Activated CD4-positive, alpha-beta T cell treated with anti-CD3 and anti-CD28 coated beads for 36 hours (primary cell): ENCODE data around the gene SGSM1. TPM values are rescaled to one million over a fixed set of nuclear protein-coding genes. Genes with fewer than 3 reads are reported as not detected.

Experiments
- ATAC-seq: fragments of 200-7000 bp; cut with Tn5 transposase; one replicate; pipeline ENCODE4 v1.10.0; 2021; ENCODE audit warnings: mild to moderate bottlenecking, moderate library complexity
- CTCF ChIA-PET: fragments of 350-600 bp; sonication (Branson Sonifier 250); formaldehyde crosslinking; loops from one replicate; lab custom pipeline; 2021; ENCODE audit warnings: antibody characterized with exemption; lab: Charles Lee
- POLR2A ChIA-PET: fragments of 350-600 bp; sonication (Branson Sonifier 250); formaldehyde crosslinking; loops from one replicate; lab custom pipeline; 2021; ENCODE audit warnings: antibody characterized with exemption, inconsistent platforms; lab: Charles Lee
- DNase-seq: peaks from one replicate; pipeline ENCODE4 v3.0.0-alpha.2; 2020
- H3K27ac Mint-ChIP-seq: one replicate; pipeline ENCODE4 v1.8.0; 2021; ENCODE audit warnings: mixed read lengths
- H3K27me3 Mint-ChIP-seq: one replicate; pipeline ENCODE4 v1.8.0; 2021; ENCODE audit warnings: mixed read lengths
- H3K36me3 Mint-ChIP-seq: one replicate; pipeline ENCODE4 v1.8.0; 2021; ENCODE audit warnings: low read depth, mixed read lengths
- H3K4me1 Mint-ChIP-seq: one replicate; pipeline ENCODE4 v1.8.0; 2021; ENCODE audit warnings: mixed read lengths
- H3K4me3 Mint-ChIP-seq: one replicate; pipeline ENCODE4 v1.8.0; 2021; ENCODE audit warnings: mild to moderate bottlenecking, moderate library complexity, mixed read lengths
- H3K9me3 Mint-ChIP-seq: one replicate; pipeline ENCODE4 v1.8.0; 2021; ENCODE audit warnings: low read depth, mixed read lengths
- intact Hi-C, 2 experiments: fragments of 100-400 bp; cut with DNase I in 1 of 2; cut with micrococcal nuclease in 1 of 2; formaldehyde crosslinking; loops; one replicate each; pipeline versions ENCODE4 v1.14.2 to v1.15.1; 2022 to 2024; cut with DNase I, micrococcal nuclease
- total RNA-seq, 2 experiments: library from RNA; stranded (reverse); gene quantifications; one replicate each; pipeline ENCODE4 v1.2.3, GENCODE V29; 2021

SGSM1 gene
- total RNA-seq, 2 experiments from 2014 or later = 0.11 to 0.35 TPM

GRCh38 chr22:24944217-24944937, 138.4 kb downstream of the SGSM1 start:
- no peaks in the 10 kb centered on the region for H3K9me3 Mint-ChIP-seq
- H3K4me1 Mint-ChIP-seq = no peaks in the 10 kb centered on the region
- POLR2A ChIA-PET = no interaction called here
- H3K4me3 Mint-ChIP-seq = no peak overlapping the region
- CTCF ChIA-PET = interaction anchor here (1.5 to 2.0 kb wide), 2 partner anchors 18 to 104 kb away, joined by 3 to 7 read pairs; no protein-coding TSS in a partner anchor
- DNase-seq = no peak
- no peaks in the 10 kb centered on the region for H3K36me3 Mint-ChIP-seq
- intact Hi-C loops = no loop called here
- peaks cover 16% of the 10 kb centered on the region for H3K27me3 Mint-ChIP-seq
- no peak overlapping the region for H3K27ac Mint-ChIP-seq
- no peak for ATAC-seq

- Mint-ChIP-seq H3K9me3 (no peaks in the 10 kb centered on the region), H3K4me3 (no peak overlapping the region), H3K4me1 (no peaks in the 10 kb centered on the region), H3K27ac (no peak overlapping the region), H3K36me3 (no peaks in the 10 kb centered on the region), H3K27me3 (peaks cover 25% of the 10 kb centered on the region)
- ChIA-PET POLR2A (no interaction called here), CTCF (no interaction called here)
- intact Hi-C loops = no loop called here
- ATAC-seq (no peak), DNase-seq (no peak)
Measured at GRCh38 chr22:24945430-24945829, 139.4 kb downstream of the SGSM1 start.

GRCh38 chr22:24947383-24947782, 141.4 kb downstream of the SGSM1 start:
- ATAC-seq (no peak), DNase-seq (no peak)
- ChIA-PET CTCF (interaction anchor here (9.5 kb wide), 1 partner anchor 102 kb away, joined by 79 read pairs; no protein-coding TSS in a partner anchor), POLR2A (no interaction called here)
- no peaks in the 10 kb centered on the region for H3K9me3 Mint-ChIP-seq
- peaks cover 6% of the 10 kb centered on the region for H3K4me1 Mint-ChIP-seq
- intact Hi-C loops = no loop called here
- no peak overlapping the region for H3K4me3 Mint-ChIP-seq
- H3K36me3 Mint-ChIP-seq = no peaks in the 10 kb centered on the region
- peaks cover 34% of the 10 kb centered on the region for H3K27me3 Mint-ChIP-seq
- H3K27ac Mint-ChIP-seq = no peak overlapping the region

- Mint-ChIP-seq H3K4me1 (peaks cover 7% of the 10 kb centered on the region), H3K36me3 (no peaks in the 10 kb centered on the region), H3K4me3 (no peak overlapping the region), H3K9me3 (no peaks in the 10 kb centered on the region), H3K27ac (no peak overlapping the region), H3K27me3 (peaks cover 32% of the 10 kb centered on the region)
- POLR2A ChIA-PET = no interaction called here
- no peak for DNase-seq
- CTCF ChIA-PET = interaction anchor here (9.5 kb wide), 1 partner anchor 102 kb away, joined by 79 read pairs; no protein-coding TSS in a partner anchor
- intact Hi-C loops = no loop called here
- no peak for ATAC-seq
Measured at GRCh38 chr22:24947881-24948280, 141.9 kb downstream of the SGSM1 start.

GRCh38 chr22:24948356-24949202, 142.6 kb downstream of the SGSM1 start:
- H3K27me3 Mint-ChIP-seq = peaks cover 36% of the 10 kb centered on the region
- no peak overlapping the region for H3K27ac Mint-ChIP-seq
- ATAC-seq (no peak), DNase-seq (no peak)
- intact Hi-C loops = no loop called here
- CTCF ChIA-PET = interaction anchor here (0.6 to 9.5 kb wide), 2 partner anchors 101 to 196 kb away, joined by 4 to 79 read pairs; no protein-coding TSS in a partner anchor
- POLR2A ChIA-PET = no interaction called here
- H3K4me3 Mint-ChIP-seq = no peak overlapping the region
- H3K9me3 Mint-ChIP-seq = no peaks in the 10 kb centered on the region
- H3K36me3 Mint-ChIP-seq = no peaks in the 10 kb centered on the region
- H3K4me1 Mint-ChIP-seq = peaks cover 10% of the 10 kb centered on the region

GRCh38 chr22:24950272-24950902, 144.4 kb downstream of the SGSM1 start:
- ChIA-PET CTCF (interaction anchor here (0.6 to 9.5 kb wide), 2 partner anchors 99 to 100 kb away, joined by 5 to 79 read pairs; no protein-coding TSS in a partner anchor), POLR2A (no interaction called here)
- no peak for DNase-seq
- ATAC-seq = no peak
- Mint-ChIP-seq H3K9me3 (no peaks in the 10 kb centered on the region), H3K27me3 (peaks cover 44% of the 10 kb centered on the region), H3K27ac (no peak overlapping the region), H3K4me1 (peaks cover 10% of the 10 kb centered on the region), H3K36me3 (no peaks in the 10 kb centered on the region), H3K4me3 (no peak overlapping the region)
- intact Hi-C loops = no loop called here

- Mint-ChIP-seq H3K4me3 (peak within 1 kb of the TSS; percentile 75), H3K36me3 (no peaks in the 10 kb centered on the region), H3K27ac (no peak within 1 kb of the TSS), H3K4me1 (peaks cover 10% of the 10 kb centered on the region), H3K9me3 (no peaks in the 10 kb centered on the region), H3K27me3 (peaks cover 47% of the 10 kb centered on the region)
- ChIA-PET CTCF (interaction anchor here (0.5 to 9.5 kb wide), 7 partner anchors 14 to 105 kb away, joined by 3 to 79 read pairs (median 4); no protein-coding TSS in a partner anchor), POLR2A (no interaction called here)
- intact Hi-C loops = loop anchor here (1.0 to 2.0 kb wide), 6 partner anchors 42 to 497 kb away; no protein-coding TSS in a partner anchor
- ATAC-seq = peak; percentile 97
- peak; percentile 91 for DNase-seq
Measured at GRCh38 chr22:24951942-24952836, 146.2 kb downstream of the SGSM1 start, which contains the start of gene KIAA1671. TSS of gene KIAA1671 (plus strand) at chr22:24952716. CDS start at chr22:25028000, 75,284 bp downstream.

GRCh38 chr22:24952837-24953383, 146.9 kb downstream of the SGSM1 start:
- ChIA-PET CTCF (interaction anchor here (0.5 to 9.5 kb wide), 5 partner anchors 12 to 146 kb away, joined by 3 to 79 read pairs (median 3); no protein-coding TSS in a partner anchor), POLR2A (no interaction called here)
- Mint-ChIP-seq H3K4me1 (peaks cover 10% of the 10 kb centered on the region), H3K4me3 (peak overlapping the region; percentile 27), H3K27me3 (peaks cover 41% of the 10 kb centered on the region), H3K27ac (no peak overlapping the region), H3K9me3 (no peaks in the 10 kb centered on the region), H3K36me3 (no peaks in the 10 kb centered on the region)
- peak; percentile 11 for DNase-seq
- intact Hi-C loops = loop anchor here (1.0 to 2.0 kb wide), 6 partner anchors 41 to 496 kb away; no protein-coding TSS in a partner anchor
- ATAC-seq = no peak

GRCh38 chr22:24953384-24954113, 147.5 kb downstream of the SGSM1 start:
- intact Hi-C loops = loop anchor here (2.0 kb wide), 2 partner anchors 41 to 495 kb away; no protein-coding TSS in a partner anchor
- CTCF ChIA-PET = interaction anchor here (0.5 to 9.5 kb wide), 5 partner anchors 13 to 145 kb away, joined by 3 to 79 read pairs (median 3); no protein-coding TSS in a partner anchor
- POLR2A ChIA-PET = no interaction called here

More at GRCh38 chr22:24953384-24954113, 147.5 kb downstream of the SGSM1 start:
- ATAC-seq (no peak), DNase-seq (peak; percentile 9)
- Mint-ChIP-seq H3K9me3 (no peaks in the 10 kb centered on the region), H3K4me3 (peak overlapping the region; percentile 27), H3K27me3 (peaks cover 41% of the 10 kb centered on the region), H3K4me1 (peaks cover 10% of the 10 kb centered on the region), H3K27ac (no peak overlapping the region), H3K36me3 (no peaks in the 10 kb centered on the region)
